Right lung (tissue), 5 donors: ENCODE measurements around the gene RHBDD3. TPM values are rescaled to one million over a fixed set of nuclear protein-coding genes. Genes with fewer than 3 reads are reported as not detected.

Source experiments
- DNase-seq, 2 donors: peaks; one replicate each; pipeline ENCODE4 v3.0.0-alpha.2; 2013
- polyA plus RNA-seq, 5 donors: library from polyadenylated mRNA; unstranded; fragments of 120-200 nt; gene quantifications; one replicate each; pipeline versions ENCODE4 v1.2.1 to v1.2.3, GENCODE V29; 2013; ENCODE audit warnings: inconsistent platforms in 1 of 5, low replicate concordance in 1 of 5; ENCODE audit not compliant: insufficient read length in 5 of 5, insufficient read depth in 1 of 5

The RHBDD3 gene
- polyA plus RNA-seq, 5 donors = 23.2 to 48.0 (median 33.5) TPM

DNA sequence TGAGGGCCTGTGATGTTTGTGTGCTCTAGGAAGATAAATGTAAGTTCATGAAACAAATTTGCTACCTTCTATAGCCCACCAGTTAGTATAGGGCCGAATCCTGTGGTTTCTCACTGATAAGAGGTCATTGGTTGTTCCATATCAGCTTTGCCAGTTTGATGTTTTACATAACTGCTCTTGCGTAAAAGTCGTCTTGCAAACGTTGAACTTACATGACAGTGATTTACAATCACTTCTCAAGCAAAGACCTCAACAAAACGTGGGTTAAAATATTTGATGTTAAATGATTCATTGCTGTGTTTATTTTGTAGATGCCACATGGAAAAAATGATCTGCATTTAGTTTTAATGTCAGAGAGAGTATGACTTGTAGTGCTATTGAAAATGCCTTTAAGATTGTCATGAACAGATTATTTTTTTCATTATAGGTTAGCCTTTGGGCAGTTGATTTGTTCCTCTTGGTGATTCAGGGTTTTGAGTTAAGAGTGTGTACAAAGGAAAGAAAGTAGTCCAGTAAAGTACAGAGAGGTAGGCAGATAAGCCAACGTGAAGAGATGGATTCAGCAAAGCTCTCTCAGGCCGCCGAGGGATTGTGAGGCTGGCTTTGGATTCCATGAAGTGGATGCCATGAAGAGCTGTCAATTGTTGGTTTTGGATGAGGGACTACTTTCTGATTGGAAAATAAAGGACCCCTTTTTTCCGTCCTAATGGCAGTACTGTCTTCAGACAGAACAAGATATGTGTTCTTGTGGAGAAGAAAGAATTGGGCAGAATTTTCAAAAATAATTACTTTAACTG is 2.9 kb upstream of the RHBDD3 start:
- DNase-seq = no peak

DNA sequence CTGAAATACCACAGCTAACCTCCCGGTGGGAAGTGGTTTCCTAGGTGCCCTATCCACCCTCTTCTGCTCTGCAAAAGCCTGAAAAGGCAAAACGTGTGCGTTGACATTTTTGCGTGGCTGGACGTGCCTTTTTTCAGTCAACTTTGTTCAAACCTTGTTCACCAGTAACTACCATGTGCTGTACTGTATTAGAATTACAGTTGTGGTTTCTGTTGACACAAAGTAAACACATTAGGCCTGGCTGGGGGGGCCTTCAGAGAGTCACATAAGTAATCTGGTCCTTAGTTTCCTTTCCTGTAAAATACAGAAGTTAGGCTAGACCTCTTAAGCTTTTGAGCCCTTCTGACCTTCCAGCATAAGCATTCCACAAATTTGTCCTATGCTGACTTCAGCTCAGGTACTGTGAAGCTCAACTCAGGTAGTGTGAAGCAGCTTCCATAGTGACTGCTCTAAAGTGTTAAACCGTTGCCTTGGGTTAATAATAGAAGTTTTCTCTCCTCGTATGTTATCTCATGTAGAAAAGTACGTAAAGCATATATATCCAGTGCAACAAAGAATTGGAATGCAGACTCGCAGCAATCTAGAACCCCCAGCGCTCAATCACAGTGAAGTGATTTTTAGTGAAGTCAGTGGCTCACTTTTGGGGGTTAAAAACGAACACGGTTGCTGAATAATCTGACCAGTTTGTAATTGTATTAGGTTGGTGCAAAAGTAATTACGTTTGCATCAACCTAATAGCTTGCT is 2.1 kb upstream of the RHBDD3 start:
- DNase-seq = no peak

DNA sequence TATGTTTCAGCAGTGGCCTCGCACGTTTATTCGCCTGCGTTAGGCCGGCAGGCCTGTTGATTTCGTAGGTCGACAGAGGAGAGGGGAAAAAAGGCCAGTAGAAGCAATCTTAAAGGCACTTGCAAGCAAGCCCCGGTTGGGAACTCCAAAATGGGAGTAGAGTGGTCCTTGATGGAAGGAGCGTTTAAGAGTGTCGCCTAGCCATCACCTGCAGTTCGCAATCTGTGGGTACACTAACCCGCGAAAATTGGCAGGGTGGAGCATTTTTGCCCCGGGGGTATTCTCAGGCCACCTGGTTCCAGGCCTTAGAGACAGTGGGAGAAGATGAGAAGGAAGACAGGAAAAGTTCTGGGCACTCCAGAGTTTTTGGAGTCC is 1.4 kb upstream of the RHBDD3 start:
- DNase-seq = no peak

DNA sequence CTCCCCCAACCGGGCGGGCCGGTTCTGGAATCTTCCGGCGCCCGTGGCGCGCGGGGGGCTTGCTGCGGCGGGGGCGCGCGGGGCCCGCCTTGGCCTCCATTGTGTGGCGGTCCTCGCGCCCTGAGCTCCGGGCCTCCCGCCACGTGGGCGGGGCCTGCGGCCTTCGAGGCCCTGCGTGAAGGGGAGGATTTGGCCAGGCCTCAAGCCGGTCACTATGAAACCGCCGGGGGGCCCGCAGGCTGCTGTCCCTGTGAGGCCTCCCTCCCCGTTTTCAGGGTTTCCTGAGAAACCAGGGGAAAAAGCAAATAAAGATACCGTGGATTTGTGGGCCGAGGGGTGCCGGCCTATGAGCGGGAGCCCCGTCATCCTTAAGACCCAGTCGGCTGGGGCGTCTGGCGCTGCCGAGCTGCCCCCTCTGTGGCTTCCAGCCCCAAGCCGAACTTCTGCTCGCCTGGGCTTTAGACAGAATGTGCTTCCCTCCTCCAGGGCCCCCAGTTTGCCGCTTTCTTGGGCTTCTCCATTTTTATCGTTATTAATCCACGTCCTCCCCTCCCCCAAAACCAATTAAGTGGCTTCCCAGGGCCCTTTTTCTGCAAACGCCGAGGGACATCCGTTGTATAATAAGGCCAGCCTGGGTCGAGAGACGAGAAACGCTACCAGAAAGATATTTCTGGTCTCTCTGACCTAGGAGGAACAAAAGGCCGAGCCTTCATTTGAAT is 889 bp upstream of the RHBDD3 start:
- peak; percentile 71 to 75 for DNase-seq

DNA sequence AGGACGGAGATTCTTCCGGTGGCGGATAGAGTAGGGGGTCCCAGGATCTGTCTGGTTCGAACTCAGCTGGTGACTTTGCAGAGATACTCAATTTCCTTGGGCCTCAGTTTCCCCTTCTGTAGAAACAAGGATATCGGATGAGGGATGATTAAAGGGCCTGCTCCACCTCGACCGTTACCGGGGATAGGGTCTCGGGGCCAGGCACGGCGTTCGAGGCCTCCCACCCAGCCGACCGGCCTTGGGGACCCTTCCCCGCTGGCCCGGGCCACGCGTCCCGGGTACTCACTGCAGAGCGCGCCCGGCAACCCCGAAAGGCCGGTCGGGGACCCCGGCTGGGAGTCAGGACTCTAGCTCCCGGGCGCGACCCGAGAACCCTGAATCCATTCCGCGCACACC is 321 bp downstream of the RHBDD3 start:
- DNase-seq = no peak

DNA sequence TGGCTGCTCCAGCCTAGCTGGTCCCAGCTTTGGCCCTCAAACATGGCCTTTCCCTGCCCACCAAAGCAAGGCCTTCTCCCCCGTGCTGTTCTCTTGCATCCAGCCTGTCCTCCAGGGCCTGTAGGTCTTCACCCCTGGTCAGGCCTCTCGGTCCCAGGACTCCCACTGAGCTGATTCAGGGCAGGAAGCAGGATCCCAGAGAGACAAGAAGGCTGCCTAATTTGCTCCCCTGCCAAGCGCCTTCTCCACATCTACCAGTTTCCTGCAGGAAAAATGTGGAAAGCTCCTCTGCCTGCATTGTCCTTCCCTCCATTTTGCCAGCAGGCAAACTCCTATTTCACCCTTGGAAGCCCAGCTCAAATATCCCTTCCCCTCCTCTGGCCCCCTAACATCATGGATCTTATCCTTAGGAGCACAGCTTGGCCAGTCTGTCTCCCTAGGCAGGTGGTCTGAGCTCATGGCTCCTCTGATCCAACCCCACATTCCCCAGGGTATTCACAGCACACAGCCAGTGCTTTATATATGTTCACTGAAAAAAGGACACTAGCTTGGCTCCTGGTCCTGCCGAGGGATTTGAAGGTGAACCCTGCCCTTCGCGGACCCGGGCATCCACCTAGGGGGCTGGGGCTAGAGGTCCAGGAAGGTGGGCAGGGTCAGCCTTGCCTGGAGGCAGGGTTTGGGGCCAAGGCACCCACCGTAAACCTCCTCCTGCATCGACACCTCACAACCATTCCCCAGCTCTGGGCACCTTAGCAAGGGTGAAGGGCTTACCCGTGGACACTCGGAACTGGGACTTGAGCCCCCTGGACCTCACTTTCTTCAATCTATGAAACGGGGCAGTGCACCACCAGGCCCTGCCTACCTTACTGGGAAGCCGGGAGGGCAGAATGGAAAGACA is 968 bp downstream of the RHBDD3 start:
- no peak for DNase-seq

DNA sequence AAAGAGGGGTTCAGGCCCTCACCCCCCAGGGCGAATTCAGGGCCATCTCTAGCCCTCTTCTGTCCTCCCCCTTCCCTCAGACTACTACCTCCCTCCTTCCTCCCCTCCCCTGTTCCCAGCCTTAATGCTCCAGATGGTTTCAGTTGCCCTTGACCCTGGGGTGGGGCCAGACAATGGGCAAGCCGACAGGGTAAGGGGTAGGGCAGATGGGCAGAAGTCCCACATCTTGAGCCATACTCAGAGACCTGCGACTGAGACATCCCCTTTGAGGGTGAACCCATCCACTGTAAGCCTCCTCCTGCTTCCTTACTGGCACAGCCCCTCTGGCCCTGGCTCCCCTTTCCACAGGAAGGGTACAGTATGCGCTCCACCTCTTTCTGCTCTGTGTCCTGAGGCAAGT is 1.9 kb downstream of the RHBDD3 start:
- DNase-seq = no peak

DNA sequence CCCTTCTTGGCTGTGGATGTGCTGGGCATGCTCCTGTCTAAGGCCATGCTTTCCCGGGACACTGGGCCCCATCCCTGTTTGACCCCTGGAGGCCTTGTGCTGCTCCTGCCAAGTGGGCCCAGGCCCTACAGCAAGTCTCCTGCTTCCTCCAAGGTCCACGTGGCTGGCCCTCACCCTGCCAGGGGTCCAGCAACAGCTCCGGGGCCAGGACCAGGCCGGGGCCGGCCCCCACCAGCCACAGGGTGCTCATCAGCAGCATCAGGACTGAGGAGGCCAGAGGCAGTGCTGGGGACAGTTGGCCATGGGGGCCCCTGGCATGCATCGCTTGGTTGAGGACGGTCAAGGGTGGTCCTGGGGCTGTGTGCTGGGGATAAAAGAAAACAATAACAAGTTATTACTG is 2.5 kb downstream of the RHBDD3 start:
- DNase-seq = no peak

DNA sequence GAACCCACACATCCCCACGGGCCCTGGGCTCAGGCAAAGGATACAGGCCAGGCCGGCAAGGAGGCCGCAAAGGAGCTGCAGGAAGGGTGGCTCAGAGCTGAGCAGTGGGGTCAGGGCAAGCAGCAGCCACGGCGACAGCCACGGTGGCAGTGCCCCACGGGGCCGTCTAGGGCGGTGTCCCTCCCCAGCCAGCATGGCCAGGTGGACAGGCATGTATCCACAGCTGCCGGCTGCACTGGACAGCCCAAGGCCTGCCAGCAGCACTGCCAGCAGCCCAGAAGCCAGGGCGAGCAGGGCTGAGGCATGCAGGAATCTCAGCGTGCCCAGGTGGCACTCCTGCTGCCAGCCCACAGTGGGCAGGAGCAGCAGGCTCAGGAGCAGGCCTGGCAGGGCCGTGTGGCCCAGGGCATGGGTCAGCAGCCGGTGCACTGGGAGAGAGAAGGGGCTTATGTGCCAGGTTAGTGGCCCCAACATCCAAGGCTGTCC is 3.9 kb downstream of the RHBDD3 start:
- no peak for DNase-seq

DNA sequence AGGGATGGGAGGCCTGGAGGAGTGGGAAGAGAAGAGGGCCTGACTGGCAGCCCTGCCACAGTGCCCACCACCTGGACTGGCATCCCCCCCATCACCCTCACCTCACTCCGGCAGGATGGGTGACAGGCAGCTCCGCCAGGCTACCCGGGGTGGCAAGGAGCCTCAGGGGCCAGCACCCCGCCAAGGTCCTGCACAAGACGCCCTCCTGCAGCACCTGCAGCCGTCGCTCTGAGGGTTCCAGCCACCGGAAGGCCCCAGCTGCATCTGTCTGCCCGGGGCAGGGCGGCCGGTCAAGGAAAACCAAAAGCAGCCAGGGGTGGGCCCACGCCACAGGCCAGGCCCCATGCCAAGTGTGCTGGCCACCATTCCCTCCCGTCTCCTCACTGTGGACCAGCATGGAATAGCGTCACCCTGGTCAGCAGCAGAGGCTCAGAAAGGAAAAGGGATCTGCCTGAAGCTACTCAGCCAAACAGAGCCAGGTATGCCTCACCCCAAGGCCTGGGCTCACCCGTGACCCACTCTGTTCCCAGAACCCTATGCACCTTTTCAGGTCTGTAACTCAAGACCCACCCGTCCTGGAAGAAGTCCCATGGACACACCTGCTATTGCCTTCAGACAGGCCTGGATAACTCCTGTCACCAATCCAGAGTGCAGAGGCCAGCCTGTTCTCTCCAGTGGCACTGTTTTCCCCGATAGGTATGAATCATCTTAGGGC is 7.0 kb downstream of the RHBDD3 start:
- no peak for DNase-seq

DNA sequence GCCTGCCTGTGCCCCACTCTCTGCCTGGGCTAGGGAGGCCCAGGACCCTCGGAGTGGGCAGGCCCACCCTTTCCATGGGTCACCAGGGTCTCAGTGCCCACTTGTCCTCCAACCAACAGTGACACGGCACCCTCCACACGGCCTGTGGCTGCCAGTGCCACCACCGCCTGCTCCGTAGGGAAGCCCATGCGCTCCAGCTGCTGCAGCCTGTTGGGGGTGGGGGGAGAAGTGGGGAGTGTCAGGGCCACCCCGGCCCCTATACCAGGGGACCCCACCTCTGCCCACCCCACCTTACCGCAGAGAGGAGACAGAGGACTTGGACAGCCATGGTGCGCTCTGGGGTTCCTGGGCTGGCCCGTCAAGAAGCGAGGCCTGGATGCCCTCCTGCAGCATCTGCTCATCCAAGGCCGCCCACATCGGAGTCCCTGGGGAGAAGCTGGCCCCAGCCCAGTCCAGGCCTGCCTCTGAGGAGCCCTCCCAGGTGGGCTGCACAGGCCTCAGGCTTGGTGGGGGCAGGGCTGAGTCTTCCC is 7.7 kb downstream of the RHBDD3 start:
- no peak for DNase-seq

DNA sequence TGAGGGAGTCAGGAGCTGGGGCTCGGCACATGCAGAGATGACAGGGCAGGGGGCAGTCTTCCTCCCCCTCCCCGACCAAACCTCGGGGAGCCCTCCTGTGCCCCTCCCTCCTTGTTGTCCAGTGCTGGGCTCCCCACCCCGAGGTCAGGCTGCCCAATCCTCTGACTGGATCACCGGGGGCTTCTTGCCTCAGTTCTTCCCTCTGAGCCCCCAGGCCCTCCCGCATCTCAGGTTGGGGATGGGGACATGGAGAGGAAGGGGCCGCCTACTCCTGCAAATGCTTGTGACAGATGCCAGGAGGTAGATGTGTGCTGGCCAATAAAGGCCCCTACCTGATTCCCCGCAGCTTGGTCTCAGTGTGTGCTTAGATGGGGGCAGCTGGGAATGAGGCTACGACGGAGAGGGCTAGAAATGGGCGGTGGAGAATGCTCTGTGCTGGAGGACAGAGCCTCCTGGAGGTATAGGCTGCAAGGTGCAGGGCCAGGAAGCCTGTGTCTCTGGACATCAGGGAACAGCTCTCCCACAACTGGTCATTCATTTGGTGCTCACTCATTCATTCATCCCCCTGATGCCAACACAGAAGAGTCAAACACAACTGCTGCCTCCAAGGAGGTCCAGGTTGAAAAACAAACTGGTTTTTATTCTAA is 8.4 kb downstream of the RHBDD3 start:
- DNase-seq = no peak

DNA sequence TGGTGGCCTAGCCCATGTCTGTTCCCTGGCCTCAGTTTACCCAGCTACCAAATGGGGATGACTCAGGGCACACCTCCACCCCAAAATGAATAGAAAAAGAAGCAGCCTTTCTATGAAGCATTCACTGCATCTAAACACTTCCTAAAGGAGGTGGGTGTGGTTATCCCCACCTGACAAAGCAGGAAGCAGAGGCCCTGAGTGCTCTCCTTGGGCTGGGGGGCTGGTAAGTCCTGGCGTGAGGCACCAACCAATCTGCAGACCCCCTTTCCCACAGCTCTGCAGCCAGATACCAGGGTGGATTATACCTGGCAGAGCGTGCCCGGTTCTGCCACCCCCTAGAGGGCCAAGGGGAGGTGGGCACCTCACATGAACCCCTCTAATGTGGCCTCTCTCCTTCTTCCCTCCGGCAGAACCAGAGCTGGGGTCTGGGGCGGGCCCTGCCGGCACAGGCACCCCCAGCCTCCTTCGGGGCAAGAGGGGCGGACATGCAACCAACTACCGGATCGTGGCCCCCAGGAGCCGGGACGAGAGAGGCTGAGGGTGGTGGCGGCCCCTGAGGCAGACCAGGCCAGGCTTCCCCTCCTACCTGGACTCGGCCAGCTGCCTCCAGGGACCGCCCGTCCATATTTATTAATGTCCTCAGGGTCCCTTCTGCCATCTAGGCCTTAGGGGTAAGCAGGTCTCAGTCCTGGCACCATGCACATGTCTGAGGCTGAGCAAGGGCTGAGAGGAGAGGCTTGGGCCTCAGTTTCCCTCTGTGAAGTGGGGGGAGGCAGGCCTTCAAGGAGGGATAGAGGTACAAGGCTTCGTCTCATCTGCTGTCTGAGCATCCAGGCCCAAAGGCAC is 9.2 kb downstream of the RHBDD3 start:
- DNase-seq = no peak

DNA sequence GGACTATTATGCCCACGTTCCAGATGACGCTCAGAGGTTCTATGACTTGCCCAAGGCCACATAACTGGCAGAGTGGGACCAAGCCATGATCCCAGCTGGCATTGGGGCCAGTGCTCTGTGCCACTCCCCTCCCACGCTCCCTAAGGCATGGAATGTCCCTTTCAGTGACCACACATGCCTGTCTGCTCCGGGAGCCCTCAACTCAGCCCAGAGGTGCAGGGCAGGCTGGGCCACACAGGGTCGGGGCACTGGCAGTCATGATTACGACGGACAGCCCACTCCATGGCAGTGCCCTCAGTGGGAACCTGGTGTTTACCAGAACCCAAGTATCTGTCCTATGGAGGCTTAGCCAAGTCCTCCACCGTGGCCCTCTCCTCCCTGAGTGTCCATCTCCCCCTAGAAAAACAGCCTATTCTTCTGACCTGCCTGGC is 10.0 kb downstream of the RHBDD3 start:
- DNase-seq = no peak

DNA sequence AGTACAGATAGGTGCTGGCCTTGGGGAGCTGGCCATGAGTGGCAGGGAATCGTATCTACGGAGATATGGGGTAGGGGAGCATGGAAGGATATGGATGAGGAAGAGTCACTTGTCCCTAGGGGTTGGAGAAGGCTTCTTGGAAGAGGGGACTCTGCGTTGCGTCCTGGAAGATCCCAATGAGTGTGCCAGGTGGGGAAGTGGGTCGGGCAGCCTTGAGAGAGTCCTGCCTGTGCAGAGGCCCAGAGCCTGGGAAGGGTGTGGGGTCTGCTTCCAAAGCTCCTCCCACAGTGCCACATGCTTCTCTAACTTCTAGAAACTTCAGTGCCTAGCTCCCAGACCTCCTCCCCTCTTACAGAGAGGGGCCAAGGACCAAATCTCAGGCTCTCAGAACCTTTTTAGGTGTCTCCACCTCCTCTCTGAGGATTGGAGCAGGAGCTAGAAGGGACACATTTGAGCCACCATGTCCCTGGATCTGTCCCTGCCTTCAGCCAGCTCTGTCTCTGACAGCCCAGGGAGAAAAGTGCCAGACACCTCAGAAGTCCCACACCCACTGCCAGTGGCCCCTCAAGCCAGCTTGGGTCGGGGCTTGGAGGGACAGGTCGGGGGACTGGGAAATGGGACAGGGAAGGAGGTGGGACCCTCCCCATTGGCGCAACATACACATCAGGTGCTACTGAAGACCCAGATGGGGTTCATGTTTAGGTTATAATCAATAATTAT is 11.0 kb downstream of the RHBDD3 start:
- DNase-seq = no peak

DNA sequence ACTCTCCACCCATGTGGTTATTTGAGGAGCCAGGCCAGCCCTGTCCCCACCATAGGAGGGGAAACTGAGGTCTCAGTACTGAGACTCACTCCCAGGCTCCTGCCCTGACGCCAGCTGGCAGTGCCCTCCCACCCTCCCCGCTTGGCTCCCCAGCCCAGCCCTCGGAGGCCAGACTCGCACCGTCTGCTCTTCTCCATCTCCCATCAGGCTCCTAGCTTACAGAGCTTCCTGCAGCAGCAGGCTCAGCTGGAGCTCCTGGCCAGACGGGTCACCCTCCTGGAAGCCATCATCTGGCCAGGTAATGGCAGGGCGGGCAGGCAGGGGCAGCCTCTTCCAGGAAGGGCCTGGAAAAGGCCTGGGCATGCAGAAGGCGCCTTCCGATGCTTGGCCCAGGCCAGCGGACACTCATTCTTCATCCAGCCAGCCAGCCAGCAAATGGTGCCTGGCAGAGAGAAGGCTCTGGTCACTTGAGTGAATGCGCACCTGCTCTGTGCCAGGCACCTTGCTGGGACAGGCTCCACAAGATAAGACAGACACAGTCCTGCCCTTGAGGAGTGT is 12.6 kb downstream of the RHBDD3 start:
- no peak for DNase-seq

DNA sequence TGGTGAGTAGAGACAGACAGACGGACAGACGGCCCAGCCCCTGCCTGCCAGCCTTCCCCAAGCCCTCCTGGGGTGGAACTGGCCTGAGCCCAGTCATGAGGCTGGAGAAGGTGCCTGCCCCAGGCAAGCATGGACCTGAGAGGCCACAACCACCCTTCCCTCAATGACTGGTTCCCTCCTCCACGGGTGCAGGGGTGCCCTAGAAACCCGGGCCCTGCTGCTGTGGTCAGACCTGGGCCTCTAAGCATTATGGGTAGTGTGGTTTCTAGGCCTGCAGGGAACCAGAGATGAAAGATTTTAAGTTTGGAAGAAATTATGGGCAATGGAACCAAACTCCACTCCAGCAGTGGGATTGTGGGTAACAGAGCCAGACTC is 13.5 kb downstream of the RHBDD3 start:
- no peak for DNase-seq
